ENCODE data around the gene C22orf15. TPM values are rescaled to one million over a fixed set of nuclear protein-coding genes. Genes with fewer than 3 reads are reported as not detected.
A peak's percentile ranks its signal among the peaks of the same experiment; 100 is the strongest.

C22orf15 gene
- total and polyA plus RNA-seq, 2 donors (not counting 3 experiments of a cell fraction or from before 2014, with no cell fraction given), result 0.86 TPM; not detected in 1

GRCh38 chr22:23754980-23755636 lies 7.7 kb upstream of the C22orf15 start:
- peak; percentile 73 for DNase-seq (ENCODE audit: low read depth, low spot score)
- no peak overlapping the region for H3K27ac ChIP-seq (ENCODE audit: insufficient read depth, low read depth, low read length)
- no peak overlapping the region for H3K4me3 ChIP-seq (replicated peaks in 1 of 3; ENCODE audit: insufficient read depth in 1 of 3, low read depth in 1 of 3, low read length in 3 of 3)
- no peaks in the 10 kb centered on the region for H3K9me1 ChIP-seq (replicated peaks; ENCODE audit: control insufficient read depth, extremely low read depth, insufficient read depth, low read length)
- dilution Hi-C loops (cut with MboI; ENCODE audit: extremely low pct_ligation_motif_present, low sequenced_read_pairs), result no loop called here
- no peak overlapping the region for H3K4me2 ChIP-seq (ENCODE audit: insufficient read depth, low read length)
- H3K36me3 ChIP-seq (ENCODE audit: control insufficient read depth in 2 of 2, extremely low read depth in 1 of 2, insufficient read depth in 2 of 2, low read length in 2 of 2), result no peaks in the 10 kb centered on the region
- intact Hi-C loops (cut with micrococcal nuclease), result no loop called here
- CTCF ChIA-PET, result interaction anchor here (0.8 to 1.6 kb wide), 4 partner anchors 10 to 94 kb away, joined by 4 to 8 read pairs (median 6); partner anchors contain the start of gene CHCHD10
- H3K27me3 ChIP-seq (ENCODE audit: control insufficient read depth in 2 of 2, insufficient read depth in 2 of 2, low read length in 2 of 2), result no peaks in the 10 kb centered on the region
- no peak overlapping the region for H3K9ac ChIP-seq (replicated peaks; ENCODE audit: extremely low read depth, insufficient read depth, low read length)
- H3K4me1 ChIP-seq (ENCODE audit: control insufficient read depth, extremely low read depth, insufficient read depth, low read length), result peaks cover 5% of the 10 kb centered on the region
- peak; percentile 49 for FAIRE-seq
- POLR2A ChIA-PET, result interaction anchor here (0.6 kb wide), 1 partner anchor 22 kb away, joined by 6 read pairs; no protein-coding TSS in a partner anchor
- TF ChIP-seq CTCF (IDR thresholded peaks at IDR 0.05; ENCODE audit: extremely low read depth in 1 of 2, insufficient read depth in 1 of 2, low read depth in 1 of 2, low read length in 2 of 2), result no peak
- no peak for TF ChIP-seq POLR2AphosphoS5 (IDR thresholded peaks at IDR 0.05; ENCODE audit: insufficient read depth, low read depth, low read length)
- TF ChIP-seq EZH2 (IDR thresholded peaks at IDR 0.05; ENCODE audit: borderline replicate concordance, low read depth, low read length, severe bottlenecking), result no peak
- no peak for TF ChIP-seq MAX (IDR thresholded peaks at IDR 0.05; ENCODE audit: insufficient read depth, insufficient read length)
- TF ChIP-seq FOS (IDR thresholded peaks at IDR 0.05; ENCODE audit: borderline replicate concordance, insufficient read depth, low read length), result no peak
- no peak for TF ChIP-seq MYC (IDR thresholded peaks at IDR 0.05; ENCODE audit: low read depth, low read length)
- BruUV-seq (replicated peaks), result no TSS peak
- no peaks in the 10 kb centered on the region for H3K79me2 ChIP-seq (ENCODE audit: control insufficient read depth, insufficient read depth, low read length)
- no peak overlapping the region for H2AFZ ChIP-seq (ENCODE audit: low read depth, low read length)
- H3K9me3 ChIP-seq (replicated peaks; ENCODE audit: control insufficient read depth, insufficient read depth, low read length), result no peaks in the 10 kb centered on the region
- H4K20me1 ChIP-seq (replicated peaks; ENCODE audit: control insufficient read depth, extremely low read depth, insufficient read depth, low read length), result no peaks in the 10 kb centered on the region
